Suprapubic skin (tissue), 4 donors: ENCODE results near the gene LPCAT3. TPM values are rescaled to one million over a fixed set of nuclear protein-coding genes. Genes with fewer than 3 reads are reported as not detected.
A peak's percentile ranks its signal among the peaks of the same experiment; 100 is the strongest.

Experiments
- DNase-seq, 2 donors: peaks; one replicate each; pipeline ENCODE4 v3.0.0-alpha.2; 2019; ENCODE audit warnings: low spot score in 2 of 2
- H3K27ac ChIP-seq: fragments of 200-600 bp; sonication (generic); one replicate; pipeline ENCODE4 v1.5.1; 2019
- H3K27me3 ChIP-seq: fragments of 200-600 bp; sonication (generic); one replicate; pipeline ENCODE4 v1.5.1; 2019
- H3K36me3 ChIP-seq: fragments of 200-600 bp; sonication (generic); one replicate; pipeline ENCODE4 v1.5.1; 2019
- H3K4me1 ChIP-seq: fragments of 200-600 bp; sonication (generic); one replicate; pipeline ENCODE4 v1.5.1; 2019
- H3K4me3 ChIP-seq: fragments of 200-600 bp; sonication (generic); one replicate; pipeline ENCODE4 v1.5.1; 2019; ENCODE audit warnings: mild to moderate bottlenecking
- H3K9me3 ChIP-seq: fragments of 200-600 bp; sonication (generic); one replicate; pipeline ENCODE4 v1.5.1; 2019
- EP300 ChIP-seq: sonication (generic); formaldehyde crosslinking; IDR thresholded peaks from one replicate; pipeline ENCODE4 v1.6.1; 2017; ENCODE audit warnings: antibody characterized with exemption
- POLR2A ChIP-seq, 2 donors: fragments of 450-650 bp; IDR thresholded peaks; one replicate each; pipeline ENCODE4 v1.6.1; 2017; ENCODE audit warnings: antibody characterized with exemption in 2 of 2, mild to moderate bottlenecking in 2 of 2, moderate library complexity in 2 of 2
- POLR2AphosphoS5 ChIP-seq, 3 donors: sonication (generic); formaldehyde crosslinking; IDR thresholded peaks; one replicate each; pipeline ENCODE4 v1.6.1; 2017; ENCODE audit warnings: antibody characterized with exemption in 3 of 3
- WGBS: methylation state at CpG from one replicate; pipeline ENCODE4 v1.1.5; 2018; 5-methylcytosine and 5-hydroxymethylcytosine counted together
- total RNA-seq, 4 donors: library from RNA; depleted of rRNA; stranded (reverse); fragments of >200 nt; gene quantifications; one replicate each; pipeline ENCODE4 v1.1.0, GENCODE V29; 2016
- TF ChIP-seq, protein P1 (sequence below), 2 donors: fragments of 200-600 bp in 1 of 2; fragments of 450-650 bp in 1 of 2; sonication (generic) in 1 of 2; IDR thresholded peaks; one replicate each; pipeline ENCODE4 v1.5.1; 2016 to 2019; ENCODE audit warnings: antibody characterized with exemption in 2 of 2, mild to moderate bottlenecking in 1 of 2, moderate library complexity in 1 of 2

Gene LPCAT3
- total RNA-seq, 4 donors from 2014 or later, result 51.3 to 79.3 (median 56.8) TPM

DNA sequence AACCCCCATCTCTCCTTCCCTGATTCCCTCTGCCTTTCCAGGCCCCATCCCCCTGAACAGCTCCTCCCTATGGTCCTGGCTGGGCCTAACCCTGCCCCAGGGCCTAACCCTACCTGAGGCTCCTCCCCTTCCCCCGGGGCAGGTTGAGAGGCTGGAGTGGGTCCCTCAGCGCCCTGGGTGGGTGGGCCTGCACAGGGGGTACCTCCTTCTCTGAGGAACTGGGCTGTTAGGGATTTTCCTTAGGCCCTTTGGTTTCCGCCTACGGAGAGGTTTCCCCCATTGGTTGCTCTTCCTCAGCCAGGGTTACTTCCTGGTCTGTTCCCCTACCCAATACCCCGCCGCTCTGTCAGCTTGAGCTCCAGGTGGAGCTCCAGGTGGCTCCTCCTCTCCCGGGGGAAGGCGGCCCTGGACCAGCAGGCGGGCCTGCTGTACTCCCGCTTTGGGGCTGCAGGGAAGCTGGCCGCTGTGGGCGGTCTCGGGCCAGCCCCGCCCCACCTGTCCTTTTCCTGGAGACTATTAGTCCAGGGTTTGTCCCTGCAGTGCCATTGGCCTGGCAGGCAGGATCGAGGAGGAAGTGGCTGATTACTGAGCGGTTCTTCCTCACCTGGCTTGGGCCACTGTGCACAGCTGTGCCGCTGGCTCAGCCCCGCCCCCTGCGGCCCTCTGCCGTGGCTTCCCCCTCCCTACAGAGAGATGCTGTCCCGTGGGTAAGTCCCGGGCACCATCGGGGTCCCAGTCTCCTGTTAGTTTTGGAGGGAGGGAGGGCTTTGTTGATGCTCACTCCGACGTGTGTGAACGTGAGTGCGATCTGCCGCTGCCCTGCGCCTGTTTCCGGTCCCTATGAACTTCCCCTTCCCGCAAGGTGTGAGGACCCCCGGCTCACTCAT lies 72.0 kb downstream of the LPCAT3 start:
- Histone ChIP-seq H3K36me3 (peaks cover 9% of the 10 kb centered on the region), H3K9me3 (no peaks in the 10 kb centered on the region), H3K27ac (peak overlapping the region; percentile 79), H3K4me1 (peaks cover 42% of the 10 kb centered on the region), H3K4me3 (peak overlapping the region; percentile 47), H3K27me3 (no peaks in the 10 kb centered on the region)
- WGBS, result 31% methylated on average over 19 of the region's 32 CpGs
- peak in 1 of 2 donors; percentile 87 for DNase-seq
- TF ChIP-seq POLR2AphosphoS5 (IDR thresholded peaks at IDR 0.05) (peak in 1 of 3 donors; percentile 74), POLR2A (IDR thresholded peaks at IDR 0.05) (no peak), EP300 (no peak)
- TF ChIP-seq, protein P1, sequence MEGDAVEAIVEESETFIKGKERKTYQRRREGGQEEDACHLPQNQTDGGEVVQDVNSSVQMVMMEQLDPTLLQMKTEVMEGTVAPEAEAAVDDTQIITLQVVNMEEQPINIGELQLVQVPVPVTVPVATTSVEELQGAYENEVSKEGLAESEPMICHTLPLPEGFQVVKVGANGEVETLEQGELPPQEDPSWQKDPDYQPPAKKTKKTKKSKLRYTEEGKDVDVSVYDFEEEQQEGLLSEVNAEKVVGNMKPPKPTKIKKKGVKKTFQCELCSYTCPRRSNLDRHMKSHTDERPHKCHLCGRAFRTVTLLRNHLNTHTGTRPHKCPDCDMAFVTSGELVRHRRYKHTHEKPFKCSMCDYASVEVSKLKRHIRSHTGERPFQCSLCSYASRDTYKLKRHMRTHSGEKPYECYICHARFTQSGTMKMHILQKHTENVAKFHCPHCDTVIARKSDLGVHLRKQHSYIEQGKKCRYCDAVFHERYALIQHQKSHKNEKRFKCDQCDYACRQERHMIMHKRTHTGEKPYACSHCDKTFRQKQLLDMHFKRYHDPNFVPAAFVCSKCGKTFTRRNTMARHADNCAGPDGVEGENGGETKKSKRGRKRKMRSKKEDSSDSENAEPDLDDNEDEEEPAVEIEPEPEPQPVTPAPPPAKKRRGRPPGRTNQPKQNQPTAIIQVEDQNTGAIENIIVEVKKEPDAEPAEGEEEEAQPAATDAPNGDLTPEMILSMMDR (IDR thresholded peaks at IDR 0.05), result no peak

DNA sequence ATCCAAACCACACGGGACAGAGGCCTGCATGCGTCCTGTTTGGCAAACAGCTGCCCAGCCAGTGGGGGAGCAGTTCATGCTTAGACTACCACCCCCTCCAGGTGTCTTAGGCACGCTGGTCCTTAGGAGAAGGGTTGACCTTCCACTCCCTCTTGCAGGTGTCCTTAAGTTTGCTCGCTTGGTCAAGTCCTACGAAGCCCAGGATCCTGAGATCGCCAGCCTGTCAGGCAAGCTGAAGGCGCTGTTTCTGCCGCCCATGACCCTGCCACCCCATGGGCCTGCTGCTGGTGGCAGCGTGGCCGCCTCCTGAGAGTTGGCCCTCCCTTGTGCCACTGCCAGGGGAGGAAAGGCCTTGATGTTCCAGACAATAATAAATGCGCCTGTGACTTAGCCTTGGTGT lies 72.7 kb downstream of the LPCAT3 start:
- Histone ChIP-seq H3K36me3 (peaks cover 13% of the 10 kb centered on the region), H3K9me3 (no peaks in the 10 kb centered on the region), H3K27ac (peak overlapping the region; percentile 79), H3K27me3 (no peaks in the 10 kb centered on the region), H3K4me3 (peak overlapping the region; percentile 47), H3K4me1 (peaks cover 38% of the 10 kb centered on the region)
- TF ChIP-seq POLR2AphosphoS5 (IDR thresholded peaks at IDR 0.05), result no peak
- TF ChIP-seq, protein P1 (IDR thresholded peaks at IDR 0.05), result no peak
- WGBS, result 74% methylated on average over 9 of the region's 11 CpGs
- DNase-seq, result no peak

DNA sequence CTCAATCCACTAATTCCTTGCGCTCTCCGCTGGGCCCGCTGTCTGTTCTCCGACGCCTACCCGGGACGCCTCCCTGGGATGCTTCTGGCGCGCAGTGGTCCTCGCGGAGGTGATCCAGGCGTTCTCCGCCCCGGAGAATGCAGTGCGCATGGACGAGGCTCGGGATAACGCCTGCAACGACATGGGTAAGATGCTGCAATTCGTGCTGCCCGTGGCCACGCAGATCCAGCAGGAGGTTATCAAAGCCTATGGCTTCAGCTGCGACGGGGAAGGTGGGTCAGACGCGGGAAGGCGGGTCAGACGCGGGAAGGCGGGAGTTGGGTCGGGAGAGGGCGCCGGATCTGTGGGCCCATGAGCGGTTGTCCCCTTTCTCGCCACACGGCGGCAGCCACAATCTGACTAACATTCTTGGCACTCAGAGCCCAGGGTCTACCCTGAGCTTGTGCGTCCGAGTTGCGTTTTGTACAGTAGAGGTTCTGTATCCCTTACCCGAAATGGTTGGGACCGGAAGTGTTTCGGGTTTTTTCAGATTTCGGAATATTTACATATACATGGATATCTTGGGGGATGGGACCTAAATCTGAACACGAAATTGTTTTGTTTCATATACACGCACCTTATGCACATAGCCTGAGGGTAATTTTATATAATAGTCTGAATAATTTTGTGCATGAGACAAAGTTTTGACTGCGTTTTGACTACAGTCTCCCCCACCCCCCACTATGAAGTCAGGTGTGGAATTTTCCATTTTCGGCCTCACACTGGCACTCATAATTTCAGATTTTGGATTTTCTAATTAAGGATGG lies 73.7 kb downstream of the LPCAT3 start:
- H3K9me3 ChIP-seq, result no peaks in the 10 kb centered on the region
- H3K27me3 ChIP-seq, result no peaks in the 10 kb centered on the region
- TF ChIP-seq POLR2AphosphoS5 (IDR thresholded peaks at IDR 0.05), result peak; percentile 36 to 84 (median 51)
- peak; percentile 40 to 49 for TF ChIP-seq POLR2A (IDR thresholded peaks at IDR 0.05)
- no peak for TF ChIP-seq EP300
- TF ChIP-seq, protein P1 (IDR thresholded peaks at IDR 0.05), result peak; percentile 84 to 85
- peaks cover 34% of the 10 kb centered on the region for H3K4me1 ChIP-seq
- H3K36me3 ChIP-seq, result peaks cover 13% of the 10 kb centered on the region
- H3K27ac ChIP-seq, result peak overlapping the region; percentile 97
- peak overlapping the region; percentile 69 for H3K4me3 ChIP-seq
- WGBS, result 2% methylated on average over 48 of the region's 48 CpGs
- peak; percentile 97 for DNase-seq

DNA sequence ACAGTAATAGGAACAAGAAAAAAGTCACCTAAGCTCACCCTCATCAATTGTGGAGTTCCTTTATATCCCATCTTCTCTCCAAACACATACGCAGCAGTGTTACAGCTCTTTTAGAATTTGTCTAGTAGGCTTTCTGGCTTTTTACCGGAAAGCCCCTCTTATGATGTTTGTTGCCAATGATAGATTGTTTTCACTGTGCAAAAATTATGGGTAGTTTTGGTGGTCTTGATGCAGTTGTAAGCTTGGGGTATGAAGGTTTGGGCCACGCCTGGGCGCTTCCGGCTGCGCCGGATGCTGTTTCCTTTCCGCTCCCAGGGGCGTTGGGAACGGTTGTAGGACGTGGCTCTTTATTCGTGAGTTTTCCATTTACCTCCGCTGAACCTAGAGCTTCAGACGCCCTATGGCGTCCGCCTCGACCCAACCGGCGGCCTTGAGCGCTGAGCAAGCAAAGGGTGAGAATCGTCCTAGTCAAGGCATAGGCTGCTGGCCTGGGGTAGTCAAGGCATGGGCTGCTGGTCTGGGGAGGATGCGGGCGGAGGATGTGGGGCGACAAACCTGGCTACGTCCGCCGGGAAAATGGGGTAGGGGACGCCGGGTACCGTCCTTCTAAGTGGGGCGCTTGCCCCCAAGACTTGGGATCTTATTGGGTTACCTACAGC lies 74.4 kb downstream of the LPCAT3 start, which contains the start of the genes C12orf57 and RNU7-1:
C12orf57 (plus strand) TSS at position 301 of the 659 bp plus-strand sequence; CDS start at position 401, 100 bp downstream.
RNU7-1 (plus strand) TSS at position 95 of the 659 bp plus-strand sequence.
- H3K27me3 ChIP-seq, result no peaks in the 10 kb centered on the region
- peaks cover 13% of the 10 kb centered on the region for H3K36me3 ChIP-seq
- H3K4me1 ChIP-seq, result peaks cover 36% of the 10 kb centered on the region
- H3K4me3 ChIP-seq, result peak within 1 kb of the TSS; percentile 69
- peak; percentile 19 to 78 for TF ChIP-seq POLR2A (IDR thresholded peaks at IDR 0.05)
- peak in 2 of 3 donors; percentile 6 to 60 for TF ChIP-seq POLR2AphosphoS5 (IDR thresholded peaks at IDR 0.05)
- TF ChIP-seq EP300, result no peak
- H3K9me3 ChIP-seq, result no peaks in the 10 kb centered on the region
- DNase-seq, result peak in 1 of 2 donors; percentile 86
- peak within 1 kb of the TSS; percentile 97 for H3K27ac ChIP-seq
- WGBS, result under 1% methylated on average over 23 of the region's 31 CpGs

DNA sequence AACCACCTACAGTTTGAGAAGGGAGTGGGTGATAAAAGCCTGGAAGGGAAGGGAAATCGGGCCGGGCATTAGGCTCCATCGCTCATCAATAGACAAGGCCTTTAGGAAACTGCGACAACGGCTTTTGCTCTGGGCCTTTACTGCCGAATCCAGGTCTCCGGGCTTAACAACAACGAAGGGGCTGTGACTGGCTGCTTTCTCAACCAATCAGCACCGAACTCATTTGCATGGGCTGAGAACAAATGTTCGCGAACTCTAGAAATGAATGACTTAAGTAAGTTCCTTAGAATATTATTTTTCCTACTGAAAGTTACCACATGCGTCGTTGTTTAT lies 74.9 kb downstream of the LPCAT3 start:
- WGBS, result 0% methylated on average over 13 of the region's 13 CpGs
- peaks cover 41% of the 10 kb centered on the region for H3K4me1 ChIP-seq

More for the DNA sequence above, 74.9 kb downstream of the LPCAT3 start:
- no peak for TF ChIP-seq EP300
- no peak for TF ChIP-seq POLR2A (IDR thresholded peaks at IDR 0.05)
- TF ChIP-seq, protein P1 (IDR thresholded peaks at IDR 0.05), result no peak
- TF ChIP-seq POLR2AphosphoS5 (IDR thresholded peaks at IDR 0.05), result no peak
- Histone ChIP-seq H3K36me3 (peaks cover 13% of the 10 kb centered on the region), H3K9me3 (no peaks in the 10 kb centered on the region), H3K27me3 (no peaks in the 10 kb centered on the region), H3K4me3 (peak overlapping the region; percentile 69), H3K27ac (peak overlapping the region; percentile 97)
- DNase-seq, result peak in 1 of 2 donors; percentile 93
